IMR-90 (cell line): ENCODE results near the gene TMEM19. TPM values are rescaled to one million over a fixed set of nuclear protein-coding genes. Genes with fewer than 3 reads are reported as not detected.

Experiments used
- ATAC-seq: fragments of 200-7000 bp; cut with Tn5 transposase; 2 replicates; pipeline ENCODE4 v1.9.1; 2020; ENCODE audit warnings: low read depth, mild to moderate bottlenecking, moderate library complexity
- BruUV-seq: library from RNA; stranded (reverse); fragments of 400-500 nt; replicated peaks from 2 replicates; lab custom pipeline; 2021; lab: Mats Ljungman, UMichigan
- CTCF ChIA-PET: fragments of 300-600 bp; formaldehyde crosslinking; extraction: SDS; loops from one replicate; lab custom pipeline; 2021; ENCODE audit warnings: antibody characterized with exemption; lab: Yijun Ruan, JAX
- POLR2A ChIA-PET: fragments of 300-600 bp; sonication (Branson Sonifier 250); formaldehyde crosslinking; loops from one replicate; lab custom pipeline; 2022; ENCODE audit warnings: antibody characterized with exemption; ENCODE audit not compliant: unreplicated experiment; lab: Charles Lee
- DNase-seq: peaks from one replicate; pipeline ENCODE4 v3.0.0; 2013
- H2AFZ ChIP-seq: replicated peaks from 2 replicates; pipeline ENCODE3; 2013; ENCODE audit warnings: low read length, mild to moderate bottlenecking; ENCODE audit not compliant: poor library complexity
- H2AK5ac ChIP-seq: 2 replicates; pipeline ENCODE4 v1.6.1; 2013; ENCODE audit warnings: low read depth, low read length, inconsistent platforms
- H2AK9ac ChIP-seq: replicated peaks from 2 replicates; pipeline ENCODE3; 2013; ENCODE audit warnings: mild to moderate bottlenecking, low read depth, low read length, moderate library complexity; ENCODE audit not compliant: poor library complexity
- H2BK120ac ChIP-seq: 2 replicates; pipeline ENCODE4 v1.6.1; 2013; ENCODE audit warnings: low read depth, low read length, inconsistent platforms
- H2BK15ac ChIP-seq: 3 replicates; pipeline ENCODE4 v1.6.1; 2013; ENCODE audit warnings: low read depth, low read length, inconsistent platforms
- H2BK20ac ChIP-seq: 2 replicates; pipeline ENCODE4 v1.6.1; 2013; ENCODE audit warnings: low read depth, mild to moderate bottlenecking, inconsistent platforms, low read length, moderate library complexity
- H2BK5ac ChIP-seq: 2 replicates; pipeline ENCODE4 v1.6.1; 2013; ENCODE audit warnings: mild to moderate bottlenecking, low read depth, low read length, inconsistent platforms; ENCODE audit not compliant: poor library complexity, severe bottlenecking
- H3K14ac ChIP-seq: replicated peaks from 2 replicates; pipeline ENCODE4 v1.6.1; 2013; ENCODE audit warnings: low read depth, low read length, inconsistent platforms
- H3K18ac ChIP-seq: 2 replicates; pipeline ENCODE4 v1.6.1; 2013; ENCODE audit warnings: low read depth, low read length, control low read depth
- H3K23ac ChIP-seq: 2 replicates; pipeline ENCODE4 v1.6.1; 2013; ENCODE audit warnings: low read depth, low read length, inconsistent platforms
- H3K27ac ChIP-seq: 2 replicates; pipeline ENCODE4 v1.5.1; 2013; ENCODE audit warnings: mild to moderate bottlenecking, control low read depth, low read length; ENCODE audit not compliant: insufficient read depth
- H3K27me3 ChIP-seq: 2 replicates; pipeline ENCODE4 v1.6.1; 2013; ENCODE audit warnings: low read length; ENCODE audit not compliant: control insufficient read depth, insufficient read depth
- H3K36me3 ChIP-seq: 2 replicates; pipeline ENCODE4 v1.6.1; 2013; ENCODE audit warnings: low read length, mixed read lengths; ENCODE audit not compliant: control insufficient read depth, insufficient read depth
- H3K4ac ChIP-seq: 2 replicates; pipeline ENCODE4 v1.6.1; 2013; ENCODE audit warnings: low read depth, low read length, inconsistent platforms
- H3K4me1 ChIP-seq: 2 replicates; pipeline ENCODE4 v1.6.1; 2013; ENCODE audit warnings: low read length, mixed read lengths; ENCODE audit not compliant: control insufficient read depth, insufficient read depth
- H3K4me2 ChIP-seq: 2 replicates; pipeline ENCODE4 v1.6.1; 2013; ENCODE audit warnings: low read depth, mild to moderate bottlenecking, control low read depth, low read length, moderate library complexity
- H3K4me3 ChIP-seq: 2 replicates; pipeline ENCODE4 v1.5.1; 2013; ENCODE audit warnings: low read depth, mild to moderate bottlenecking, control low read depth, low read length, moderate library complexity; ENCODE audit not compliant: insufficient read depth
- H3K56ac ChIP-seq: 2 replicates; pipeline ENCODE4 v1.6.1; 2013; ENCODE audit warnings: low read length, inconsistent platforms; ENCODE audit not compliant: insufficient read depth; ENCODE audit errors: extremely low read depth
- H3K79me1 ChIP-seq, 2 experiments: 2 replicates each; pipeline ENCODE4 v1.6.1; 2013; ENCODE audit warnings: low read length in 2 of 2, inconsistent platforms in 1 of 2, low read depth in 1 of 2
- H3K9ac ChIP-seq: 2 replicates; pipeline ENCODE4 v1.6.1; 2013; ENCODE audit warnings: low read depth, low read length, control low read depth
- H3K9me1 ChIP-seq: 2 replicates; pipeline ENCODE4 v1.6.1; 2013; ENCODE audit warnings: low read length, inconsistent platforms; ENCODE audit not compliant: insufficient read depth
- H3K9me3 ChIP-seq: 2 replicates; pipeline ENCODE4 v1.6.1; 2013; ENCODE audit warnings: low read length; ENCODE audit not compliant: control insufficient read depth, insufficient read depth
- H4K20me1 ChIP-seq: 2 replicates; pipeline ENCODE4 v1.6.1; 2013; ENCODE audit warnings: low read length, inconsistent platforms; ENCODE audit not compliant: insufficient read depth
- H4K5ac ChIP-seq: 2 replicates; pipeline ENCODE4 v1.6.1; 2013; ENCODE audit warnings: mild to moderate bottlenecking, low read depth, low read length, control low read depth
- H4K8ac ChIP-seq, 2 experiments: 2 replicates each; pipeline ENCODE4 v1.6.1; 2013; ENCODE audit warnings: low read depth in 2 of 2, low read length in 2 of 2, control low read depth in 1 of 2, inconsistent platforms in 1 of 2
- H4K91ac ChIP-seq: 2 replicates; pipeline ENCODE4 v1.6.1; 2013; ENCODE audit warnings: low read depth, low read length, inconsistent platforms; ENCODE audit not compliant: insufficient read depth
- BHLHE40 ChIP-seq: fragments of 150-350 bp; IDR thresholded peaks from 2 replicates; pipeline ENCODE4 v1.6.1; 2016; ENCODE audit warnings: mild to moderate bottlenecking, low read depth, low read length
- CEBPB ChIP-seq: IDR thresholded peaks from 2 replicates; pipeline ENCODE4 v1.6.1; 2012; ENCODE audit warnings: low read depth, low read length, improper control_type of control experiment
- CHD1 ChIP-seq: IDR thresholded peaks from 2 replicates; pipeline ENCODE4 v1.6.1; 2012; ENCODE audit warnings: low read depth, low read length, improper control_type of control experiment
- FOS ChIP-seq: fragments of 150-350 bp; IDR thresholded peaks from 2 replicates; pipeline ENCODE4 v1.6.1; 2016; ENCODE audit warnings: low read depth, low read length
- MAFK ChIP-seq: IDR thresholded peaks from 2 replicates; pipeline ENCODE4 v1.6.1; 2012; ENCODE audit warnings: low read depth, low read length, improper control_type of control experiment
- MAZ ChIP-seq: IDR thresholded peaks from 2 replicates; pipeline ENCODE4 v1.6.1; 2012; ENCODE audit warnings: low read depth, mild to moderate bottlenecking, low read length, improper control_type of control experiment, moderate library complexity, borderline replicate concordance
- MXI1 ChIP-seq: IDR thresholded peaks from 2 replicates; pipeline ENCODE4 v1.6.1; 2012; ENCODE audit warnings: low read depth, mild to moderate bottlenecking, low read length, moderate library complexity, borderline replicate concordance
- NFE2L2 ChIP-seq: fragments of 150-350 bp; IDR thresholded peaks from 2 replicates; pipeline ENCODE4 v1.6.1; 2016; ENCODE audit warnings: low read depth, mild to moderate bottlenecking, low read length
- POLR2A ChIP-seq: IDR thresholded peaks from 2 replicates; pipeline ENCODE4 v1.6.1; 2012; ENCODE audit warnings: mild to moderate bottlenecking, low read depth, low read length
- RAD21 ChIP-seq: IDR thresholded peaks from 2 replicates; pipeline ENCODE4 v1.6.1; 2012; ENCODE audit warnings: low read length, improper control_type of control experiment
- RCOR1 ChIP-seq: IDR thresholded peaks from 2 replicates; pipeline ENCODE4 v1.6.1; 2012; ENCODE audit warnings: mild to moderate bottlenecking, low read length, improper control_type of control experiment; ENCODE audit not compliant: insufficient replicate concordance
- RFX5 ChIP-seq: IDR thresholded peaks from 2 replicates; pipeline ENCODE4 v1.8.0; 2012; ENCODE audit warnings: low read depth, mild to moderate bottlenecking, low read length, moderate library complexity
- SMC3 ChIP-seq: fragments of 150-350 bp; IDR thresholded peaks from 2 replicates; pipeline ENCODE4 v1.6.1; 2016; ENCODE audit warnings: low read depth, mild to moderate bottlenecking, antibody characterized with exemption, low read length, moderate library complexity
- WGBS, 2 experiments: methylation state at CpG; one replicate each; pipeline versions ENCODE4 v1.1.5 to v1.1.7; 2013; ENCODE audit warnings: missing lambda C conversion rate in 2 of 2; ENCODE audit not compliant: insufficient read length in 1 of 2; ENCODE audit errors: extremely low coverage in 2 of 2; 5-methylcytosine and 5-hydroxymethylcytosine counted together
- dilution Hi-C: fragments of 300-500 bp; cut with HindIII; formaldehyde crosslinking; loops from one replicate; pipeline ENCODE4 v1.14.3; 2018; ENCODE audit warnings: low sequenced_read_pairs; ENCODE audit not compliant: unreplicated experiment
- in situ Hi-C: fragments of 300-500 bp; cut with MboI; formaldehyde crosslinking; loops from 3 replicates; pipeline ENCODE4 v1.14.3; 2019; ENCODE audit warnings: low sequenced_read_pairs, inconsistent platforms, mixed read lengths
- intact Hi-C: fragments of 100-400 bp; cut with micrococcal nuclease; formaldehyde crosslinking; loops from 2 replicates; pipeline ENCODE4 v1.10.0; 2022
- polyA plus RNA-seq, 3 experiments: library from polyadenylated mRNA; depleted of rRNA; stranded (reverse); fragments of >200 nt; gene quantifications; 2 replicates each; pipeline ENCODE4 v1.2.3, GENCODE V29; 2012; ENCODE audit warnings: low replicate concordance in 1 of 3
- total RNA-seq: library from RNA; depleted of rRNA; stranded (reverse); fragments of >200 nt; gene quantifications from 2 replicates; pipeline ENCODE4 v1.2.3, GENCODE V29; 2012
- TF ChIP-seq, protein P1 (sequence below): conservative IDR thresholded peaks from 2 replicates; pipeline ENCODE4 v1.5.1; 2012; ENCODE audit warnings: mild to moderate bottlenecking, low read depth, low read length, improper control_type of control experiment
- TF ChIP-seq, protein P2 (sequence below): fragments of 150-350 bp; IDR thresholded peaks from 2 replicates; pipeline ENCODE4 v1.6.1; 2017; ENCODE audit warnings: mild to moderate bottlenecking, antibody characterized with exemption, low read length, low read depth
- TF ChIP-seq, protein P3 (sequence below): fragments of 150-350 bp; IDR thresholded peaks from 2 replicates; pipeline ENCODE4 v1.6.1; 2016; ENCODE audit warnings: low read depth, mild to moderate bottlenecking, low read length, moderate library complexity, borderline replicate concordance

TMEM19 gene
- total and polyA plus RNA-seq, 2 of the 4 experiments (the other 2 are of a cell fraction) = 8.9 to 28.7 TPM

DNA sequence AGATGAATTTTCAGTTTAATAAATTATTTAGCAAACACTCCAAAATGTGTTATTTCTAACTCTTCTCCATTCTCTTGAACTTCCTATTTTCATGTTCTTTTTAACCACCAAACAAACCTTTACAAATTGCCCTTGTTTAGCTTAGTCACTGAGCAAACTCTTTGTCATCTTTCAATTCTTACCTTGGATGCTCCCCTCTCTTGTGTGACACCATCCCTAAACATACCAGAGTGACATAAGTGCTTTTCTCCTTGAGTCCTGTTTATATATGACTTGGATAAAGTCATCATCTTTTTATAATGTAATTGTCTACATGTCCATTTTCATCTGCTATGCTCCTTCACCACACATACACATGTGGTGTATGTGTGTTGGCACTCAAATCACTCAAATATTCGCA is 3.4 kb upstream of the TMEM19 start:
- no peak for DNase-seq
- BruUV-seq = no TSS peak

More for the DNA sequence above, 3.4 kb upstream of the TMEM19 start:
- TF ChIP-seq RCOR1 (no peak), CHD1 (no peak), SMC3 (no peak), BHLHE40 (no peak), NFE2L2 (no peak), MXI1 (no peak), RFX5 (no peak), POLR2A (no peak), FOS (no peak), CEBPB (no peak), MAZ (no peak), MAFK (no peak), RAD21 (no peak)
- TF ChIP-seq, protein P1, sequence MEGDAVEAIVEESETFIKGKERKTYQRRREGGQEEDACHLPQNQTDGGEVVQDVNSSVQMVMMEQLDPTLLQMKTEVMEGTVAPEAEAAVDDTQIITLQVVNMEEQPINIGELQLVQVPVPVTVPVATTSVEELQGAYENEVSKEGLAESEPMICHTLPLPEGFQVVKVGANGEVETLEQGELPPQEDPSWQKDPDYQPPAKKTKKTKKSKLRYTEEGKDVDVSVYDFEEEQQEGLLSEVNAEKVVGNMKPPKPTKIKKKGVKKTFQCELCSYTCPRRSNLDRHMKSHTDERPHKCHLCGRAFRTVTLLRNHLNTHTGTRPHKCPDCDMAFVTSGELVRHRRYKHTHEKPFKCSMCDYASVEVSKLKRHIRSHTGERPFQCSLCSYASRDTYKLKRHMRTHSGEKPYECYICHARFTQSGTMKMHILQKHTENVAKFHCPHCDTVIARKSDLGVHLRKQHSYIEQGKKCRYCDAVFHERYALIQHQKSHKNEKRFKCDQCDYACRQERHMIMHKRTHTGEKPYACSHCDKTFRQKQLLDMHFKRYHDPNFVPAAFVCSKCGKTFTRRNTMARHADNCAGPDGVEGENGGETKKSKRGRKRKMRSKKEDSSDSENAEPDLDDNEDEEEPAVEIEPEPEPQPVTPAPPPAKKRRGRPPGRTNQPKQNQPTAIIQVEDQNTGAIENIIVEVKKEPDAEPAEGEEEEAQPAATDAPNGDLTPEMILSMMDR = no peak
- TF ChIP-seq, protein P2, sequence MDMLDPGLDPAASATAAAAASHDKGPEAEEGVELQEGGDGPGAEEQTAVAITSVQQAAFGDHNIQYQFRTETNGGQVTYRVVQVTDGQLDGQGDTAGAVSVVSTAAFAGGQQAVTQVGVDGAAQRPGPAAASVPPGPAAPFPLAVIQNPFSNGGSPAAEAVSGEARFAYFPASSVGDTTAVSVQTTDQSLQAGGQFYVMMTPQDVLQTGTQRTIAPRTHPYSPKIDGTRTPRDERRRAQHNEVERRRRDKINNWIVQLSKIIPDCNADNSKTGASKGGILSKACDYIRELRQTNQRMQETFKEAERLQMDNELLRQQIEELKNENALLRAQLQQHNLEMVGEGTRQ = no peak
- TF ChIP-seq, protein P3, sequence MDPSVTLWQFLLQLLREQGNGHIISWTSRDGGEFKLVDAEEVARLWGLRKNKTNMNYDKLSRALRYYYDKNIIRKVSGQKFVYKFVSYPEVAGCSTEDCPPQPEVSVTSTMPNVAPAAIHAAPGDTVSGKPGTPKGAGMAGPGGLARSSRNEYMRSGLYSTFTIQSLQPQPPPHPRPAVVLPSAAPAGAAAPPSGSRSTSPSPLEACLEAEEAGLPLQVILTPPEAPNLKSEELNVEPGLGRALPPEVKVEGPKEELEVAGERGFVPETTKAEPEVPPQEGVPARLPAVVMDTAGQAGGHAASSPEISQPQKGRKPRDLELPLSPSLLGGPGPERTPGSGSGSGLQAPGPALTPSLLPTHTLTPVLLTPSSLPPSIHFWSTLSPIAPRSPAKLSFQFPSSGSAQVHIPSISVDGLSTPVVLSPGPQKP = no peak
- CTCF ChIA-PET = interaction anchor here (0.6 kb wide), 1 partner anchor 16 kb away, joined by 3 read pairs; no protein-coding TSS in a partner anchor
- Histone ChIP-seq H3K9ac (no peak overlapping the region), H2BK120ac (no peak overlapping the region), H2AFZ (no peak overlapping the region), H4K91ac (no peak overlapping the region), H3K4me1 (peaks cover 1% of the 10 kb centered on the region; the same call in 1 of the 2 replicates), H4K5ac (no peak overlapping the region), H4K8ac (no peak overlapping the region), H3K27ac (no peak overlapping the region), H2BK15ac (no peak overlapping the region), H3K4me2 (no peak overlapping the region), H2AK5ac (no peak overlapping the region), H3K18ac (no peak overlapping the region), H3K4ac (no peak overlapping the region), H2BK5ac (no peak overlapping the region), H3K56ac (no peak overlapping the region), H3K14ac (no peak overlapping the region), H3K27me3 (no peaks in the 10 kb centered on the region), H3K4me3 (no peak overlapping the region), H2BK20ac (no peak overlapping the region), H4K20me1 (no peaks in the 10 kb centered on the region), H3K23ac (no peak overlapping the region), H3K9me3 (no peaks in the 10 kb centered on the region), H3K79me1 (0 out of 4 replicates have a peak, but pooled peaks cover 0 to 5% of the 10 kb centered on the region in 2 experiments), H3K9me1 (no peaks in the 10 kb centered on the region), H3K36me3 (no peaks in the 10 kb centered on the region), H2AK9ac (no peak overlapping the region)
- no peak for ATAC-seq
- intact Hi-C loops = no loop called here
- POLR2A ChIA-PET = no interaction called here
- dilution Hi-C loops = no loop called here
- no CpG with 5 or more reads among the region's 1 CpG for WGBS, 2 experiments
- in situ Hi-C loops = no loop called here
